GM18526 (cell line): ENCODE measurements around the gene APOBEC3B.

Source experiments
- POLR2A ChIP-seq: IDR thresholded peaks from 3 replicates; pipeline ENCODE4 v1.6.1; 2011; ENCODE audit not compliant: insufficient read length; ENCODE audit errors: extremely low read depth

Gene APOBEC3B

DNA sequence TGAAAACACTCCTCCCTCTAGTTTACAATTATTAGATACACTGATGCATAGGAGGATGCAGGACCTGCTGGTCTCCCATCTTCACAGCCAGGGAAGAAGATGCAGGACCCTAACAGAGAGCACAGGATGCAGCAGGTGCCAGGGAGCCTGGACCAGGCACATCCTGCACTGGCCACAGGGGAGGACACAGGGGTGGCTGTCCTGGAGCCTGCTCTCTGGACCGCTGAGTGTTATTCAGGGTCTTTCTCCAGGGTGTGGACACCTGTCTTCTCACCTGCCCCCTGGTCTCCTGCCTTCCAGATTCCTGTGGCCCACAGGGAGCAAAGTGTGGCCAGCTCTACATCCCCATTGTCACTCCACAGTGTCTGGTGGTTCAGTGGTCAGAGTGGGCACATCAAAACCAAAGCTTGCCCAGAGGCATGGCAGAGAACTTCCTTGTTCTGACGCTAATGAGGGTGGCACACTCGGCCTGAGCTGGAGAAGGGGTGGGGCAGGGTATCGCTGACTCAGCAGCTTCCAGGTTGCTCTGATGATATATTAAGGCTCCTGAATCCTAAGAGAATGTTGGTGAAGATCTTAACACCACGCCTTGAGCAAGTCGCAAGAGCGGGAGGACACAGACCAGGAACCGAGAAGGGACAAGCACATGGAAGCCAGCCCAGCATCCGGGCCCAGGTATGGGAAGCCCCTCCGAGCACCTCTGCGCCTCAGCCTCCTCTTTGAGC lies 24.9 kb upstream of the APOBEC3B start, which contains the start of gene APOBEC3A:
APOBEC3A (plus strand) TSS at position 564 of the 725 bp plus-strand sequence; CDS start at position 647, 83 bp downstream.
- no peak for TF ChIP-seq POLR2A

DNA sequence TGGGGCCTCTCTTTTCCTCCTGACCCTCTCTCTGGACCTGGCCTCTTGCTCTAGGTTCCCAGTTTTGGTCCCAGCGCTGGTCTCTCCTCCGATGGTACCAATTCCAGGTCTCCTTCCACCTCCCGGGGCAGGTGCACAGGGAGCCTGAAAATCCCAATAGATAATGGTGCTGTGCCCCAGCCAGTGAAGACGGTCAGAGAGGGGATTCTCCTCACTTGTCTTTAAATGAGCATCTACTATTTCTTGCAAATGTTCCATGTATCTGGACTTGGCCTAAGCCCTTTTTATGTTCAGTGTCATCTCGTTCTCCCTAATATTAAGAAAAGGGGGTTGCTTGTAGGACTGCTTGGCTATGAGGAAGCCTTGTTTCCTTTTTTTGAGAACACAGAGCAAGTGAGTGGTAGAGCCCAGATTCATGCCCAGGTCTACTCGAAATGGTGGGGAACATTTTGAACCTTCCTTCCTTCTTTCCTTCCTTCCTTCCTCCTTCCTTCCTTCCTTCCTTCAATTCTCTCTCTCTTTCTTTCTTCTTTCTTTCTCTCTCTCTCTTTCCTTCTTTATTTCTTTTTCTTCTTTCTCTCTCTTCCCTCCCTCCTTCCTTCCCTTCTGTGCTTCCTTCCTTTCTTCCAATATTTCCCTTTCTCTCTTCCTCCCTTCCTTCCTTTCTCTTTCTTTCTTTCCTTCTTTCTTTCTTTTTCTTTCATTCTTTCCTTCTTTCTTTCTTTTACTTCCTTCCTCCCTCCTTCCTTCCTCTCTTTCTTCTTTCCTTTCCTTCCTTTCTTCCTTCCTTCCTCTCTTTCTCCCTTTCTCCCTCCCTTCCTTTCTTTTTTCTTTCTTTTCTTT lies 24.1 kb upstream of the APOBEC3B start:
- no peak for TF ChIP-seq POLR2A

DNA sequence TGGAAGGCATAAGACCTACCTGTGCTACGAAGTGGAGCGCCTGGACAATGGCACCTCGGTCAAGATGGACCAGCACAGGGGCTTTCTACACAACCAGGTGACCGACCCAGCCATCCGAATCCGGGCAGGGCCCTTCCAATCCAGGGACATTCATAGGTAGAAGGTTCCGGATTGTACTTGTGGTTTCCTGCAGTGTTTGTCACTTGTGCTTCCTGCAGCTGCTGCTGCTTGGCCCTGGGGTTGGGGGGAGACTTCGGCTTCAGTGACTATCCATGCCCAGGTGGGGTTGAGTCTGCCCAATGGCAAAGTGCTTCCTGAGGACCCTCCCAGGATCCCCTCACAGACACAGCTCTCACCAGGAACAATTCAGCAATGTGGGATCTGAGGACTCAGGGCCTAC lies 22.6 kb upstream of the APOBEC3B start:
- no peak for TF ChIP-seq POLR2A

DNA sequence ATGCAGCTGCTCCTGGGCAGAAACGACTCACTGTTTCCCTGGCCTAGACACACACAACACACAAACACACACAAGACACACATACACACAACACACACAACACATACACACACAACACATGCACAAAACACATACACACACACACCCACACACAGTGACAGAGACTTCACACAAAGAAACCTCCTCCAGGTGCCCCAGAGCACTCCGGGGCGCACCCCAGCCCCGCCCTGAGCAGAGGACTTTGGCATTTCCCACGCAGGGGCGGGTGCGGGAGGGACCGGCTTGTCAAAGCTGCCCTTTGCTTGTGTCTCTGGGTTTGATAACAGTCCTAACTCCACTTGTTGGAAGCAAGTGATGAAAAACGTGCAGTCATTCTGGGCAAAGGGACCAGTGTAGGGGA lies 18.3 kb upstream of the APOBEC3B start:
- TF ChIP-seq POLR2A = no peak

GRCh38 chr22:38964306-38964705 lies 17.8 kb upstream of the APOBEC3B start:
- TF ChIP-seq POLR2A = no peak

DNA sequence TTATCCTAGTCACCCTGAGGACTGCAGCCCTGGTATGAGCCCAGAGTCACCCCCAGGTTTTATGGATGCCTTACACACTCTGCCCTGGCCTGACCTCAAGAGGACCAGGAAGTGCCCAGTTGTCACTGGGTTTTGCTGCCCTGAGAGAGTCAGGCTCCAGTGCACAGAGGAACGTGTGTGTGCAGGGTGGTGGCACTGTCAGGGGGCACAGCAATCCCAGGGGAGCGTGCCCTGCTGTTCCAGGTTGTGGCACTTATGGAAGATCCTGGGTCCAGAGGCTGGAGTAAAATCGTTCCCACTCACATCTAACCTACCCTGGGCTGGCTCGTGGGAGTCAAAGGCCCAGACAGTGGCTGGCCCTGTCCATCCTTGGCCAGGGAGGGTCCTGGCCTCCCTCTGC lies 17.2 kb upstream of the APOBEC3B start:
- no peak for TF ChIP-seq POLR2A

- no peak for TF ChIP-seq POLR2A
These were observed 16.4 kb upstream of the APOBEC3B start for GRCh38 chr22:38965614-38966379.

- TF ChIP-seq POLR2A = no peak
These were observed 15.8 kb upstream of the APOBEC3B start for GRCh38 chr22:38966380-38966702.

DNA sequence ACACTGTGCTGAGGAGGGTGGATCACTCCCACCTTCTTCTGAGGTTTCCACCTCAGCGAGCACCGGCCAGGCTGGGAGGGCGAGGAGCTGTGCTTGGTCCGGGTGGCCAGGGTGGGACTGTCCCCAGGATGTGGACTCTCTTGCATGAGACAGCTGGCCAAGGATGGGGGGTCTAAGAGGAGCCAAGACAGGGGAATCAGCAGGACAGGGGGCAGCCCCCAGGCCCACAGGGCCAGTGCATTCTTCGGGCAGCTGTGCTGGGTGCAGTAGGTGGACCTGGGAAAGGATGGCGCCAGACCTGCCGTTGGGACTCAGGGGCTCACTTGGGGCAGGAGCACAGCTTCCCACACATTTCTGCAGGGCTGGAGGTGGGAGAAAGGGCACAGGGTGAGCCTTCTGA lies 15.2 kb upstream of the APOBEC3B start:
- TF ChIP-seq POLR2A = no peak

DNA sequence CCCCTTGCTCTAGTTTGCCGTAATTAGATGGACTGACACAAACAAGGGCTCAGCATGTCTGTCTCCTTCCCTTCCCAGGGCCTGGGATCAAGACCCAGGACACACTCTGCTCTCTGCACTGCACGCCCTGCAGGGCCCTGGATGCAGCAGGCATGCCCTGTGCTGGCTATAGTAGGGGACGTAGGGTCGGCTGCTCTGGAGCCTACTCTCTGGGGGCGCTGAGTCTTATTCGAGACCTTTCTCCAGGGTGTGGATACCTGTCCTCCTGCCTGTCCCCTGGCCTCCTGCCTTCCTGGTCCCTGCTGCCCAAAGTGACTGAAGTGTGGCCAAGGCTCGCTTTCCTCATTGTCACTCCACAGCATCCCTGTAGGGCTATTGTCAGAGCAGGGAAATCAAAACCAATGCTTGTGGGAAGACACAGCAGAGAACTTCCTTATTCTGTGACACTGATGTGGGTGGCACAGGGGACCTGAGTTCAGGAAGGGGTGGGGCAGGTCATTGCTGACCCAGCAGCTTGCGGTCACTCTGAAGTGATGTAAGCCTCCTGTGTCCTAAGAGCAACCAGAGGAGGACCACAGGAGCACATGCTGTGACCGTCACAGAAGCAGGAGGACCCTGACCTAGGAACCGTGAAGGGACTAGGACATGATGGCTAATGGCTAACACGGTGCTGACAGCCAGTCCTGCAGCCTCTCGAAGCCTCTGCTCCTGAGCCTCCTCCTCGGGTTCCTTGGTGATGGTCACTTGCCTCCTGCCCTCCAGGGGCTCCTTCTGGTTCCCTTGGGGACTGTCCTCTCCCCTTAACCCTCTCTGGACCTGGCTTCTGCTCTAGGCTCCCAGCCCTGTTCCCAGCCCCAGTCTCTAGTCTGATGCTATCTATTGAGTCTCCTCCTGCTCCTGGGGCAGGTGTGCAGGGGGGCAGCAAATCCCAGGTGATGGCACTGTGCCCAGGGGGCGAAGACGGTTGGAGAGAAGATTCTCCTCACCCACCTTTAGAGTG lies 14.4 kb upstream of the APOBEC3B start:
- TF ChIP-seq POLR2A = no peak

GRCh38 chr22:38968801-38969200 lies 13.3 kb upstream of the APOBEC3B start:
- TF ChIP-seq POLR2A = no peak

DNA sequence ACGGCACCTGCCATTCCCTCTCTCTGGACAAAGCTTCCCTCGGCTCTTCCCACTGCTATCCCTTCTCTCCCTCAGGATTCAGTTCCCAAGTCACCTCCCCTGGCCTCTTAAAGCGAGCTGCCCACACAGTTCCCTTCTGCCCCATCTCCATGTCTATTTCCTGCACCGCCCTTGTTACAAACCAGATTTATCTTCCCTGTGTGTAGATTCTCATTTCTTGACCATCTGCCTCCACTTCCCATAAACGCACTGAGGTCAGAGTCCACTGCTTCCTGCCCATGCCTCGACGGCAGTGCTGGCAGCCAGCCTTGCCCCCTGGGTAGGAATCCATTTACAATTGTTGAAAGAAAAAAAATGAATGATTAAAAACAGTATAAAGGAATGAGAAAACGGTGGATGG lies 11.6 kb upstream of the APOBEC3B start:
- TF ChIP-seq POLR2A = no peak

GRCh38 chr22:38971202-38971601 lies 10.9 kb upstream of the APOBEC3B start:
- no peak for TF ChIP-seq POLR2A

GRCh38 chr22:38971791-38972190 lies 10.4 kb upstream of the APOBEC3B start:
- TF ChIP-seq POLR2A = no peak
